GM10266 (cell line): Measurements from ENCODE around the gene ZFP36L1.
A peak's percentile ranks its signal among the peaks of the same experiment; 100 is the strongest.

Source experiments
- DNase-seq: peaks from one replicate; pipeline ENCODE4 v3.0.0; 2012; ENCODE audit errors: extremely low spot score
- TF ChIP-seq, protein P1 (sequence below): IDR thresholded peaks from 2 replicates; pipeline ENCODE4 v1.5.1; 2012; ENCODE audit warnings: mild to moderate bottlenecking, low read depth; ENCODE audit not compliant: control insufficient read depth, insufficient read depth; ENCODE audit errors: missing control alignments

ZFP36L1 gene

GRCh38 chr14:68825729-68826128 lies 32.9 kb upstream of the ZFP36L1 start:
- TF ChIP-seq, protein P1, sequence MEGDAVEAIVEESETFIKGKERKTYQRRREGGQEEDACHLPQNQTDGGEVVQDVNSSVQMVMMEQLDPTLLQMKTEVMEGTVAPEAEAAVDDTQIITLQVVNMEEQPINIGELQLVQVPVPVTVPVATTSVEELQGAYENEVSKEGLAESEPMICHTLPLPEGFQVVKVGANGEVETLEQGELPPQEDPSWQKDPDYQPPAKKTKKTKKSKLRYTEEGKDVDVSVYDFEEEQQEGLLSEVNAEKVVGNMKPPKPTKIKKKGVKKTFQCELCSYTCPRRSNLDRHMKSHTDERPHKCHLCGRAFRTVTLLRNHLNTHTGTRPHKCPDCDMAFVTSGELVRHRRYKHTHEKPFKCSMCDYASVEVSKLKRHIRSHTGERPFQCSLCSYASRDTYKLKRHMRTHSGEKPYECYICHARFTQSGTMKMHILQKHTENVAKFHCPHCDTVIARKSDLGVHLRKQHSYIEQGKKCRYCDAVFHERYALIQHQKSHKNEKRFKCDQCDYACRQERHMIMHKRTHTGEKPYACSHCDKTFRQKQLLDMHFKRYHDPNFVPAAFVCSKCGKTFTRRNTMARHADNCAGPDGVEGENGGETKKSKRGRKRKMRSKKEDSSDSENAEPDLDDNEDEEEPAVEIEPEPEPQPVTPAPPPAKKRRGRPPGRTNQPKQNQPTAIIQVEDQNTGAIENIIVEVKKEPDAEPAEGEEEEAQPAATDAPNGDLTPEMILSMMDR: no peak

DNA sequence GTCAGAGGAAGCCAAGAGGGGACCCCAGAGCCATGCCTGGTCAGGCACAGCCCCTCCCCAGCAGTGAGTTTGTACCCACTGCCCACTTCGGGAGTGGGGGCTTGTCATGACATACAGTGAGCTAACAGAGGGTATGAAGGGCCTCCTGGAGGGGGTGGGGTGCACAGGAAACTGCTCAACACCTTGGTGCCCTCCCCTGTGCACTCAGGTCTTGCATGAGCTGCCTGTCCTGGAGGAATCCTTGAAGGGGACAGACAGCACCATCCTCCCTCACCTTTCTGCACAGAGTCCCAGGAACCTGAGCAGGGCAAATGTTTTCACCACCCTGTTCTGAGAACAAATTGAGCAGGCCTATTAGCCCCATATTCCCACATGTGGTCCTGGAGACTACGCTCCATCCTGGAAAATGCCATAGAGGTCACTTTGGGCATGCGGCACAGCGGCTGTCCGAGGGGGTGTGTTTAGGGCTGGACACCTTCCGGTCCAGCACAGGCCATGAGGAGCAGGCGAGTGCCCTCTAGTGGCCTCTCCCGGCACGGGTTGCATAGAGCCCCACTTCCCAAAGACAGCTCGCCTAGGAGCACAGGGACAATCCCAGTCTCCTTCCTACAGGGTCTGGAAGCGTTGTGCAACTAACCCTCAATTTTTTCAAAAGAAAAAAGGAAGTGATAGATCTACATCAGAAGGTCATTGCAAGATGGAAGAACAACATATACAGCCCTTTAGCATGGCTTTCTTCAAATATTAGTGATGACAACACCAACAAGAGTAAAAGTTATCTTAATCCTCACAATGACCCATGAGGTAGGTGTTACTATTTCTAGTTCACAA lies 31.9 kb upstream of the ZFP36L1 start:
- TF ChIP-seq, protein P1: peak; percentile 84
- peak; percentile 66 for DNase-seq

More at GRCh38 chr14:68825729-68826128, 32.9 kb upstream of the ZFP36L1 start:
- DNase-seq: no peak

DNA sequence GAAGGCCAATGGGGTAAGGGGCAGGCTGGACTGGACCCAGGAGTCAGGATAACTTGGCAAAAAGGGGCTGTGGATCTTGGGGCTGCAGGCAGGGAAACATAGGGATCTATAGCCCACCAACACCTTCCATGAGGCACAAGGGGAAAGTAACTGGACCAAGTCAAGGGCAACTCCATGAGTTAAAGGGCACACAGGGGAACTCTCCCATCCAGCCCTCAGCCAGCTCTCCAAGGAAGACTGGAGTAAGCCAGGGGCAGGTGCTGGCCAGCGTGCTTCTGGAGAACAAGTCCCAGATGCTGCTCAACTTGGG lies 31.3 kb upstream of the ZFP36L1 start:
- no peak for DNase-seq
- TF ChIP-seq, protein P1: no peak

DNA sequence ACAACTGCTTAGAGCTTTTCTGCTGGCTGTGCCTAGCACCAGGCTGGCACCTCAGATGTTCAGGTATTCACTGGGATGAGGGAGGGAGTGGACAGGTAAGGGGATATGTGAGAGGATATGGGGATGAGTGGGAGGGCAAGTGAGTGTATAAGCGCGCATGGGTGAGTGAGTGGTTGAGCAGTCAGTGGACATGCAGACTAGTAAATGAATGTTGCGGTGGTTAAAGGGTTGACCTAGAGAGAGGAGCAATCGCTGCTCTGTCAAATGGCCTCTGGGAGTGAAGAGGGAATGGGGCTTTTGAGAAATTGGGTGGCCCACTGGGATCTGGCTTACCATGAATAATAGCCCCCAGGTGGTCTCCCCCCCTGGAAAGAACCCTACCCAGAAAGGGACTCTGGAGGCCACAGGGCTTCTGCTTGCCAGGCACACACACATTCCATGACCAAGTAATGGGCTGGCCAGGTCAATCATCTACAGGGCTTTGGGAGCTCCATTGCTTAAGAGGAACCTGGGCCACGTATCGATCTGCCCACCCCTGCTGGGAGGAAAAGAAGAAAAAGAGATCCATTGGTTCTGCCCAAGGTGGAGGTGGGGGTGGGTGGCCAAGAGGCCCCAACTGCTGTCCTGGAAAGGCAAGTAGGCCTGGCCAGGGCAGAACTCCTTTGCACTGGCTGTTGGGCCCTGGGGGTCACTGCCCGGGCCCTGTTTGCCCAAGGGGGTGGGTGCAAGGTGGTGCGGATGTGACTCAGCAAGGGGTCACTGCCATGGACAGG lies 30.8 kb upstream of the ZFP36L1 start:
- TF ChIP-seq, protein P1: no peak
- no peak for DNase-seq

DNA sequence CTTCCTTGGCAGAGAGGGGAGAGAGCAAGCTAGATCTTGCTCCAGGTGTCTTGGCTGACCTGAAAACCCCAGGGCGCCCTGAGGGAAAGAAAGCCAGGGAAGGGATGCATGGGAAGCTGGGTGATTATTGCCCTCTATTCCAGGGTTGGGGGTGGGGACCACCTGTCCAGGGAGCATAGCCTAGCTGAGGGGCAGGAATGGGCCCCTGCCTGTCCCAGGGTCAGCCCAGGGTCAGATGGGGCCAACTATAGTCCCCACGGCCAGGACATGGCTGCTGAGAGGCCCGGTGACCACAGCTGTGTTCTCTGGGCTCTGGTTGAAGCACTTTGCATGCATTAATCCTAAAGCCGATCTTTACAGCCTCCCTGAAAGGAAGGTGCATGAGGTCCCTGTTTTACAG lies 30.1 kb upstream of the ZFP36L1 start:
- no peak for DNase-seq
- TF ChIP-seq, protein P1: no peak

GRCh38 chr14:68822132-68822651 lies 29.3 kb upstream of the ZFP36L1 start:
- TF ChIP-seq, protein P1: no peak
- peak; percentile 62 for DNase-seq
